Left ventricle myocardium inferior (tissue), 1 donor: ENCODE measurements around the gene FOXN3. TPM values are rescaled to one million over a fixed set of nuclear protein-coding genes. Genes with fewer than 3 reads are reported as not detected.

Experiments
- DNase-seq: peaks from one replicate; pipeline ENCODE4 v3.0.0-alpha.2; 2020
- H3K27ac ChIP-seq: fragments of 200-600 bp; replicated peaks from 2 replicates; pipeline ENCODE4 v1.8.0; 2021
- H3K27me3 ChIP-seq: fragments of 200-600 bp; 2 replicates; pipeline ENCODE4 v1.8.0; 2021; ENCODE audit warnings: low read depth
- H3K36me3 ChIP-seq: fragments of 200-600 bp; 2 replicates; pipeline ENCODE4 v1.8.0; 2021
- H3K4me1 ChIP-seq: fragments of 200-600 bp; 2 replicates; pipeline ENCODE4 v1.8.0; 2021
- H3K4me3 ChIP-seq: fragments of 200-600 bp; 2 replicates; pipeline ENCODE4 v1.8.0; 2021; ENCODE audit warnings: mild to moderate bottlenecking, moderate library complexity
- H3K9me3 ChIP-seq: fragments of 200-600 bp; replicated peaks from 2 replicates; pipeline ENCODE4 v1.8.0; 2021
- CTCF ChIP-seq: fragments of 200-600 bp; IDR thresholded peaks from 2 replicates; pipeline ENCODE4 v1.8.0; 2021; ENCODE audit warnings: antibody characterized with exemption, mild to moderate bottlenecking, borderline replicate concordance
- intact Hi-C: fragments of 100-400 bp; cut with micrococcal nuclease; formaldehyde crosslinking; loops from one replicate; pipeline ENCODE4 v1.11.0; 2022
- total RNA-seq: library from RNA; stranded (reverse); fragmentation: NEBNext Ultra II Directional; extraction: Animal tissue kit (Norgen Biotek cat#: 25700); gene quantifications from one replicate; pipeline ENCODE4 v1.2.1, GENCODE V29; 2021
- donor health status: DM: no; HTN: yes; CAD: no; lungs with severe emphysema.

FOXN3 gene
- total RNA-seq, 1 donor from 2014 or later = 120 TPM

GRCh38 chr14:89131004-89131750 is 285.9 kb downstream of the FOXN3 start:
- Histone ChIP-seq H3K27me3 (no peaks in the 10 kb centered on the region), H3K9me3 (peaks cover 9% of the 10 kb centered on the region), H3K36me3 (no peaks in the 10 kb centered on the region), H3K27ac (no peak overlapping the region), H3K4me3 (no peak overlapping the region), H3K4me1 (peaks cover 5% of the 10 kb centered on the region)
- TF ChIP-seq CTCF = no peak
- DNase-seq = no peak
- intact Hi-C loops = no loop called here

GRCh38 chr14:89129570-89129969 is 287.5 kb downstream of the FOXN3 start:
- H3K36me3 ChIP-seq = no peaks in the 10 kb centered on the region
- H3K4me1 ChIP-seq = peaks cover 1% of the 10 kb centered on the region
- no peak for TF ChIP-seq CTCF
- DNase-seq = no peak
- H3K27me3 ChIP-seq = no peaks in the 10 kb centered on the region
- no peak overlapping the region for H3K4me3 ChIP-seq
- no peaks in the 10 kb centered on the region for H3K9me3 ChIP-seq
- intact Hi-C loops = no loop called here
- H3K27ac ChIP-seq = no peak overlapping the region

GRCh38 chr14:89128311-89129026 is 288.6 kb downstream of the FOXN3 start:
- TF ChIP-seq CTCF = no peak
- Histone ChIP-seq H3K36me3 (no peaks in the 10 kb centered on the region), H3K27ac (no peak overlapping the region), H3K27me3 (no peaks in the 10 kb centered on the region), H3K9me3 (no peaks in the 10 kb centered on the region), H3K4me3 (no peak overlapping the region), H3K4me1 (no peaks in the 10 kb centered on the region)
- no peak for DNase-seq
- intact Hi-C loops = no loop called here

GRCh38 chr14:89126461-89126860 is 290.6 kb downstream of the FOXN3 start:
- no peak overlapping the region for H3K27ac ChIP-seq
- no peaks in the 10 kb centered on the region for H3K4me1 ChIP-seq
- H3K27me3 ChIP-seq = no peaks in the 10 kb centered on the region
- no peaks in the 10 kb centered on the region for H3K36me3 ChIP-seq
- intact Hi-C loops = no loop called here
- no peak for TF ChIP-seq CTCF
- DNase-seq = no peak
- no peaks in the 10 kb centered on the region for H3K9me3 ChIP-seq
- H3K4me3 ChIP-seq = no peak overlapping the region

GRCh38 chr14:89125216-89125615 is 291.8 kb downstream of the FOXN3 start:
- Histone ChIP-seq H3K4me3 (no peak overlapping the region), H3K27ac (no peak overlapping the region), H3K4me1 (no peaks in the 10 kb centered on the region), H3K27me3 (no peaks in the 10 kb centered on the region), H3K9me3 (peaks cover 7% of the 10 kb centered on the region), H3K36me3 (no peaks in the 10 kb centered on the region)
- no peak for DNase-seq
- intact Hi-C loops = no loop called here
- TF ChIP-seq CTCF = no peak
